HFF-Myc (cell line): ENCODE data around the gene MAGI1.

Experiments
- DNase-seq: peaks from one replicate; pipeline ENCODE4 v3.0.0-alpha.2; 2011; ENCODE audit warnings: low read depth; ENCODE audit errors: extremely low read depth
- H3K4me3 ChIP-seq: replicated peaks from 2 replicates; pipeline ENCODE4 v1.5.1; 2011; ENCODE audit warnings: low read depth, mild to moderate bottlenecking, control low read depth, low read length
- CTCF ChIP-seq: IDR thresholded peaks from 2 replicates; pipeline ENCODE4 v1.5.1; 2012; ENCODE audit warnings: mild to moderate bottlenecking, low read depth, low read length, control low read depth; ENCODE audit errors: missing control alignments

The MAGI1 gene

GRCh38 chr3:66023229-66023628, 15.5 kb downstream of the MAGI1 start:
- no peak for DNase-seq
- no peak for TF ChIP-seq CTCF

GRCh38 chr3:66021731-66022131, 17.0 kb downstream of the MAGI1 start:
- H3K4me3 ChIP-seq = no peak overlapping the region
- no peak for TF ChIP-seq CTCF
- DNase-seq = no peak

More at GRCh38 chr3:66023229-66023628, 15.5 kb downstream of the MAGI1 start:
- H3K4me3 ChIP-seq = no peak overlapping the region

GRCh38 chr3:66019896-66020295, 18.8 kb downstream of the MAGI1 start:
- no peak overlapping the region for H3K4me3 ChIP-seq
- TF ChIP-seq CTCF = no peak
- no peak for DNase-seq

GRCh38 chr3:66018057-66019033, 20.4 kb downstream of the MAGI1 start:
- no peak for DNase-seq
- no peak overlapping the region for H3K4me3 ChIP-seq
- TF ChIP-seq CTCF = no peak

- H3K4me3 ChIP-seq = no peak overlapping the region
- TF ChIP-seq CTCF = no peak
Observed at GRCh38 chr3:66017591-66017990, 21.1 kb downstream of the MAGI1 start.

GRCh38 chr3:66017084-66017483, 21.6 kb downstream of the MAGI1 start:
- H3K4me3 ChIP-seq = no peak overlapping the region
- DNase-seq = no peak
- no peak for TF ChIP-seq CTCF

More at GRCh38 chr3:66017591-66017990, 21.1 kb downstream of the MAGI1 start:
- no peak for DNase-seq
